PC-3 (cell line): ENCODE results near the gene CDHR1. TPM values are rescaled to one million over a fixed set of nuclear protein-coding genes. Genes with fewer than 3 reads are reported as not detected.

Experiments used
- ATAC-seq: fragments of 200-7000 bp; cut with Tn5 transposase; 2 replicates; pipeline ENCODE4 v1.9.1; 2020; ENCODE audit warnings: mild to moderate bottlenecking, moderate library complexity
- BruUV-seq: library from RNA; stranded (reverse); fragments of 400-500 nt; replicated peaks from 2 replicates; lab custom pipeline; 2021; lab: Mats Ljungman, UMichigan
- CTCF ChIA-PET: fragments of 300-600 bp; sonication (Branson Sonifier 250); formaldehyde crosslinking; loops from one replicate; lab custom pipeline; 2022; ENCODE audit warnings: antibody characterized with exemption; lab: Charles Lee
- POLR2A ChIA-PET: fragments of 300-600 bp; sonication (Branson Sonifier 250); formaldehyde crosslinking; loops from one replicate; lab custom pipeline; 2022; ENCODE audit warnings: antibody characterized with exemption; ENCODE audit not compliant: unreplicated experiment; lab: Charles Lee
- DNase-seq: peaks from one replicate; pipeline ENCODE4 v3.0.0-alpha.2; 2015
- H2AFZ ChIP-seq: fragments of 300-600 bp; sonication (generic); 2 replicates; pipeline ENCODE4 v1.6.0; 2016; ENCODE audit warnings: antibody characterized with exemption, low read length
- H3F3A ChIP-seq: fragments of 300-600 bp; sonication (generic); one replicate; pipeline ENCODE4 v1.6.0; 2017; ENCODE audit warnings: antibody characterized with exemption, low read length, control low read depth, mild to moderate bottlenecking; ENCODE audit not compliant: unreplicated experiment
- H3K27ac ChIP-seq: fragments of 300-600 bp; sonication (generic); 2 replicates; pipeline ENCODE4 v1.5.1; 2016; ENCODE audit warnings: mild to moderate bottlenecking, low read length
- H3K27me3 ChIP-seq: fragments of 300-600 bp; sonication (generic); 2 replicates; pipeline ENCODE4 v1.6.1; 2016; ENCODE audit warnings: low read length, mixed read lengths
- H3K36me3 ChIP-seq: fragments of 300-600 bp; sonication (generic); 2 replicates; pipeline ENCODE4 v1.6.1; 2016; ENCODE audit warnings: low read depth, mixed run types, low read length, mixed read lengths
- H3K4me1 ChIP-seq: fragments of 300-600 bp; sonication (generic); 2 replicates; pipeline ENCODE4 v1.5.1; 2016; ENCODE audit warnings: low read length; ENCODE audit not compliant: insufficient read depth
- H3K4me2 ChIP-seq: fragments of 300-600 bp; sonication (generic); 2 replicates; pipeline ENCODE4 v1.6.0; 2016; ENCODE audit warnings: low read length
- H3K4me3 ChIP-seq: fragments of 300-600 bp; sonication (generic); 2 replicates; pipeline ENCODE4 v1.5.1; 2016; ENCODE audit warnings: mild to moderate bottlenecking, low read length, mixed read lengths
- H3K79me2 ChIP-seq: fragments of 300-600 bp; sonication (generic); 2 replicates; pipeline ENCODE4 v1.6.1; 2017; ENCODE audit warnings: low read length, mixed read lengths
- H3K9ac ChIP-seq: fragments of 300-600 bp; sonication (generic); 2 replicates; pipeline ENCODE4 v1.6.0; 2016; ENCODE audit warnings: mild to moderate bottlenecking, low read length
- H3K9me2 ChIP-seq: fragments of 300-600 bp; sonication (generic); replicated peaks from 2 replicates; pipeline ENCODE4 v1.6.1; 2016; ENCODE audit warnings: mixed run types, low read length, mixed read lengths
- H3K9me3 ChIP-seq: fragments of 300-600 bp; sonication (generic); 2 replicates; pipeline ENCODE4 v1.6.1; 2016; ENCODE audit warnings: low read length, mixed read lengths
- H4K20me1 ChIP-seq: fragments of 300-600 bp; sonication (generic); 2 replicates; pipeline ENCODE4 v1.6.1; 2016; ENCODE audit warnings: low read length, mixed read lengths
- EZH2 ChIP-seq: fragments of 300-600 bp; sonication (generic); IDR thresholded peaks from one replicate; pipeline ENCODE4 v1.6.1; 2017; ENCODE audit warnings: antibody characterized with exemption, mild to moderate bottlenecking, low read length; ENCODE audit not compliant: unreplicated experiment
- EZH2phosphoT487 ChIP-seq: fragments of 300-600 bp; sonication (generic); IDR thresholded peaks from 2 replicates; pipeline ENCODE4 v1.6.1; 2018; ENCODE audit warnings: mild to moderate bottlenecking, antibody characterized with exemption, low read length, borderline replicate concordance
- intact Hi-C: fragments of 100-400 bp; cut with micrococcal nuclease; formaldehyde crosslinking; loops from 2 replicates; pipeline ENCODE4 v1.9.0; 2023
- total RNA-seq: library from RNA; depleted of rRNA; stranded (reverse); fragments of >200 nt; gene quantifications from 2 replicates; pipeline ENCODE4 v1.2.3, GENCODE V29; 2014
- TF ChIP-seq, protein P1 (sequence below): fragments of 300-600 bp; sonication (generic); conservative IDR thresholded peaks from 2 replicates; pipeline ENCODE4 v1.5.1; 2017; ENCODE audit warnings: antibody characterized with exemption, low read depth, mild to moderate bottlenecking, low read length

The CDHR1 gene
- total RNA-seq, 1 experiment from 2014 or later: not detected

DNA sequence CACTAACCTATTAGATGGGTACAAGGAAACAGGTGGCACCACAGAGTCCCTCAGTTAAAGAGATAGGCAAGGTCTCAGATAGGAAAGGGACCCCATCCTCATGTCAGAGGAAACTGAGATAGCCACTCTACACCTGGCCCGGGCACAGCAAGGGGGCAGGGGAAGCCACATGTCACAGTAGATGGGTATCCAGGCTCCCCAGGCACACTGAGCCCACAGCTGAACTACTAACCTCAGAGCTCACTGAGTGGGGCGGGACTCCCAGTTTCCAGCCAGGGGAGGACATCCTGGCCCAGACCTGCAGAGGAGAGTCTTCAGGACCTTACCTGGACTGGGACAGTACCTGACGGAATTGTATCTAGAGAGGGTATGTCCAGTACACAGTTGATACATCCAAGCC, 3.7 kb upstream of the CDHR1 start:
- H3K9me2 ChIP-seq: no peaks in the 10 kb centered on the region
- H3K27me3 ChIP-seq: peaks cover 42% of the 10 kb centered on the region
- no peak overlapping the region for H3K4me3 ChIP-seq
- ChIA-PET POLR2A (no interaction called here), CTCF (no interaction called here)
- H3K4me2 ChIP-seq: no peak overlapping the region
- H2AFZ ChIP-seq: no peak overlapping the region
- H3K9me3 ChIP-seq: no peaks in the 10 kb centered on the region
- intact Hi-C loops: no loop called here
- no TSS peak for BruUV-seq
- no peaks in the 10 kb centered on the region for H3F3A ChIP-seq
- H3K79me2 ChIP-seq: no peaks in the 10 kb centered on the region
- no peaks in the 10 kb centered on the region for H3K4me1 ChIP-seq
- no peak for TF ChIP-seq EZH2
- TF ChIP-seq EZH2phosphoT487: no peak
- TF ChIP-seq, protein P1, sequence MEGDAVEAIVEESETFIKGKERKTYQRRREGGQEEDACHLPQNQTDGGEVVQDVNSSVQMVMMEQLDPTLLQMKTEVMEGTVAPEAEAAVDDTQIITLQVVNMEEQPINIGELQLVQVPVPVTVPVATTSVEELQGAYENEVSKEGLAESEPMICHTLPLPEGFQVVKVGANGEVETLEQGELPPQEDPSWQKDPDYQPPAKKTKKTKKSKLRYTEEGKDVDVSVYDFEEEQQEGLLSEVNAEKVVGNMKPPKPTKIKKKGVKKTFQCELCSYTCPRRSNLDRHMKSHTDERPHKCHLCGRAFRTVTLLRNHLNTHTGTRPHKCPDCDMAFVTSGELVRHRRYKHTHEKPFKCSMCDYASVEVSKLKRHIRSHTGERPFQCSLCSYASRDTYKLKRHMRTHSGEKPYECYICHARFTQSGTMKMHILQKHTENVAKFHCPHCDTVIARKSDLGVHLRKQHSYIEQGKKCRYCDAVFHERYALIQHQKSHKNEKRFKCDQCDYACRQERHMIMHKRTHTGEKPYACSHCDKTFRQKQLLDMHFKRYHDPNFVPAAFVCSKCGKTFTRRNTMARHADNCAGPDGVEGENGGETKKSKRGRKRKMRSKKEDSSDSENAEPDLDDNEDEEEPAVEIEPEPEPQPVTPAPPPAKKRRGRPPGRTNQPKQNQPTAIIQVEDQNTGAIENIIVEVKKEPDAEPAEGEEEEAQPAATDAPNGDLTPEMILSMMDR: no peak
- no peak overlapping the region for H3K27ac ChIP-seq
- no peaks in the 10 kb centered on the region for H4K20me1 ChIP-seq
- no peak for DNase-seq
- no peaks in the 10 kb centered on the region for H3K36me3 ChIP-seq
- no peak overlapping the region for H3K9ac ChIP-seq
- no peak for ATAC-seq

DNA sequence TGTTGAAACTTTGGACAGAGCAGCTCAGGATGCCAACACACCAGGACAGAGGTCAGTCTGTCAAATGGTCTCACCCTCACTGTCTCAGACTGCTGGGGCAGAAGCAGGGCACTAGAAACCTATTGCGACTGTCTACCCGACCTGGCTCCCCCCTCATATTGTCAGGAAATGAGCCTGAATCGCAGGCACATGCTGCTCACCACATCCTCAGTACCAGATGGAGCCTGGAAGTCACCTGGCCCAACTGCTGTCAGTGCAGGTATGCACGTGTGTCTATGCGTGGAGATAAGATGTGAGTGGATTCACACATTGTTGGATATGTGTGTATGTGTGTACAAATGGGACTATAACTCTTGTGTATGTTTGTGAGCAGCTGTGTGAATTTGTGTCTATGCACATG, 3.2 kb upstream of the CDHR1 start:
- Histone ChIP-seq H3K27ac (no peak overlapping the region), H3K4me3 (no peak overlapping the region), H3F3A (no peaks in the 10 kb centered on the region), H3K9me2 (no peaks in the 10 kb centered on the region), H3K4me2 (no peak overlapping the region), H3K79me2 (no peaks in the 10 kb centered on the region), H2AFZ (no peak overlapping the region), H3K9me3 (no peaks in the 10 kb centered on the region), H4K20me1 (no peaks in the 10 kb centered on the region), H3K4me1 (no peaks in the 10 kb centered on the region), H3K36me3 (no peaks in the 10 kb centered on the region), H3K9ac (no peak overlapping the region), H3K27me3 (peaks cover 46% of the 10 kb centered on the region)
- TF ChIP-seq EZH2phosphoT487 (no peak), EZH2 (no peak)
- TF ChIP-seq, protein P1: no peak
- intact Hi-C loops: no loop called here
- ATAC-seq (no peak), DNase-seq (no peak)
- CTCF ChIA-PET: no interaction called here
- POLR2A ChIA-PET: no interaction called here
- BruUV-seq: no TSS peak

DNA sequence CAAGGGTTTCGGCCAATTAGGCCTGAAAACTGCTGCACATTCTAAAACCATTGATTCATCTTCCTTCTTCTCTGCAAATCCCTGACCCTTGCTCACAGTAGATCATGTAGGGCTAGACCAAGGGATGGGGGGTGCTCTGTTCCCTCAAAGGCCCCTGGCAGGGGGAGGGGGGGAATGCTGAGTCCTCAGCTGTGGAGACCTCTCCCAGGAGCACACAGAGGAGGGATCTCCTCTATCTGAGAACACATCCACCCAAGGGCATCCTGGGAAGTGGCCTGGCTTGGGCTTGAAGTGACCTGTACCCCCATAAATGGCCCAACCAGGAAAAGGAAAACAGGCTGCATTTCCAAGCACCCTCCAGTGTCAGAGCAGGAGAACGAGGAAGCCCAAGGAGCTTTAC, 1.0 kb upstream of the CDHR1 start:
- ATAC-seq (no peak), DNase-seq (no peak)
- Histone ChIP-seq H3K79me2 (no peaks in the 10 kb centered on the region), H3F3A (no peaks in the 10 kb centered on the region), H3K36me3 (no peaks in the 10 kb centered on the region), H4K20me1 (no peaks in the 10 kb centered on the region), H3K27me3 (peaks cover 69% of the 10 kb centered on the region), H3K9ac (no peak overlapping the region), H3K9me3 (no peaks in the 10 kb centered on the region), H3K4me1 (no peaks in the 10 kb centered on the region), H3K4me3 (no peak overlapping the region), H3K27ac (no peak overlapping the region), H3K4me2 (no peak overlapping the region), H3K9me2 (no peaks in the 10 kb centered on the region), H2AFZ (no peak overlapping the region)
- BruUV-seq: no TSS peak
- TF ChIP-seq, protein P1: no peak
- TF ChIP-seq EZH2phosphoT487: no peak
- TF ChIP-seq EZH2: no peak
- ChIA-PET POLR2A (no interaction called here), CTCF (no interaction called here)
- intact Hi-C loops: no loop called here
